WTC11 (cell line): ENCODE data around the gene ARHGEF33.

Experiments used
- CBFB ChIP-seq: sonication (generic); formaldehyde crosslinking; IDR thresholded peaks from 2 replicates; pipeline ENCODE4 v1.8.1; 2022; ENCODE audit warnings: mild to moderate bottlenecking, low read depth, missing genetic modification reagents
- CTCF ChIP-seq: fragments of 200-600 bp; IDR thresholded peaks from 2 replicates; pipeline ENCODE4 v1.8.0; 2022; ENCODE audit warnings: antibody characterized with exemption
- E2F4 ChIP-seq: sonication (generic); formaldehyde crosslinking; IDR thresholded peaks from 2 replicates; pipeline ENCODE4 v1.8.1; 2022; ENCODE audit warnings: low read depth, mild to moderate bottlenecking, moderate library complexity, missing genetic modification reagents, borderline replicate concordance
- PRRX2 ChIP-seq: fragments of 250-450 bp; sonication (Bioruptor Pico); IDR thresholded peaks from 2 replicates; pipeline ENCODE4 v1.8.0; 2021; ENCODE audit warnings: mild to moderate bottlenecking
- SMAD3 ChIP-seq: sonication (generic); formaldehyde crosslinking; IDR thresholded peaks from 2 replicates; pipeline ENCODE4 v1.8.0; 2022; ENCODE audit warnings: missing genetic modification reagents, mild to moderate bottlenecking, borderline replicate concordance
- SP1 ChIP-seq: sonication (generic); formaldehyde crosslinking; conservative IDR thresholded peaks from 2 replicates; pipeline ENCODE4 v1.8.1; 2022; ENCODE audit warnings: missing genetic modification reagents

- no peak for TF ChIP-seq SP1 (CRISPR knock-in tag)
- no peak for TF ChIP-seq SMAD3
- no peak for TF ChIP-seq E2F4
- no peak for TF ChIP-seq PRRX2 (CRISPR knock-in tag)
- TF ChIP-seq CBFB (CRISPR knock-in tag): no peak
- no peak for TF ChIP-seq CTCF
These were observed 119.0 kb downstream of the ARHGEF33 start for GRCh38 chr2:39008665-39009064.
